Thoracic aorta (tissue), 2 donors: ENCODE results near the gene DSG2. TPM values are rescaled to one million over a fixed set of nuclear protein-coding genes. Genes with fewer than 3 reads are reported as not detected.

ENCODE experiments used
- ATAC-seq: fragments of 150-250 bp; one replicate; pipeline ENCODE4 v1.8.0; 2017; ENCODE audit warnings: low read depth; ENCODE audit not compliant: insufficient number of reproducible peaks, low FRiP score
- DNase-seq: peaks from one replicate; pipeline ENCODE4 v3.0.0-alpha.2; 2020; ENCODE audit warnings: low spot score
- H3K27ac ChIP-seq, 2 donors: fragments of 200-600 bp; sonication (generic); 1 replicate in 1 of 2; 2 replicates in 1 of 2; pipeline ENCODE4 v1.5.1; 2016; ENCODE audit warnings: mild to moderate bottlenecking in 2 of 2, moderate library complexity in 2 of 2
- H3K27me3 ChIP-seq: fragments of 200-600 bp; sonication (generic); replicated peaks from 2 replicates; pipeline ENCODE4 v1.6.0; 2016; ENCODE audit warnings: mild to moderate bottlenecking; ENCODE audit not compliant: insufficient read depth
- H3K36me3 ChIP-seq: fragments of 200-600 bp; sonication (generic); one replicate; pipeline ENCODE4 v1.5.1; 2016
- H3K4me1 ChIP-seq, 2 donors: fragments of 200-600 bp; sonication (generic); 1 replicate in 1 of 2; 2 replicates in 1 of 2; pipeline versions ENCODE4 v1.5.1 to v1.6.0; 2016; ENCODE audit warnings: low read depth in 2 of 2, mild to moderate bottlenecking in 1 of 2; ENCODE audit not compliant: control insufficient read depth in 1 of 2
- H3K4me3 ChIP-seq: fragments of 200-600 bp; sonication (generic); 2 replicates; pipeline ENCODE4 v1.5.1; 2016; ENCODE audit warnings: mild to moderate bottlenecking
- H3K9me3 ChIP-seq: fragments of 200-600 bp; sonication (generic); 2 replicates; pipeline ENCODE4 v1.5.1; 2016
- CTCF ChIP-seq: fragments of 200-600 bp; sonication (generic); IDR thresholded peaks from one replicate; pipeline ENCODE4 v1.5.1; 2019; ENCODE audit warnings: antibody characterized with exemption
- total RNA-seq, 2 donors: library from RNA; depleted of rRNA; stranded (reverse); fragments of >200 nt; gene quantifications; one replicate each; pipeline versions ENCODE4 v1.1.0 to v1.2.3, GENCODE V29; 2016

The DSG2 gene
- total RNA-seq, 2 donors from 2014 or later, result 0.81 to 2.8 TPM

- H3K27ac ChIP-seq, result no peak overlapping the region
- no peaks in the 10 kb centered on the region for H3K27me3 ChIP-seq
- TF ChIP-seq CTCF, result no peak
- no peak overlapping the region for H3K4me3 ChIP-seq
- H3K4me1 ChIP-seq, result no peaks in the 10 kb centered on the region
- no peak for DNase-seq
- H3K36me3 ChIP-seq, result no peaks in the 10 kb centered on the region
- H3K9me3 ChIP-seq, result no peaks in the 10 kb centered on the region
- ATAC-seq, result no peak
Measured at GRCh38 chr18:31538837-31539236, 40.9 kb downstream of the DSG2 start.

GRCh38 chr18:31546476-31546875, 48.5 kb downstream of the DSG2 start:
- Histone ChIP-seq H3K36me3 (no peaks in the 10 kb centered on the region), H3K4me1 (no peaks in the 10 kb centered on the region), H3K9me3 (no peaks in the 10 kb centered on the region), H3K27me3 (no peaks in the 10 kb centered on the region), H3K27ac (no peak overlapping the region), H3K4me3 (no peak overlapping the region)
- no peak for DNase-seq
- no peak for ATAC-seq
- no peak for TF ChIP-seq CTCF

GRCh38 chr18:31548853-31549252, 50.9 kb downstream of the DSG2 start:
- TF ChIP-seq CTCF, result no peak
- H3K9me3 ChIP-seq, result no peaks in the 10 kb centered on the region
- H3K36me3 ChIP-seq, result no peaks in the 10 kb centered on the region
- H3K27ac ChIP-seq, result no peak overlapping the region
- DNase-seq, result no peak
- H3K27me3 ChIP-seq, result no peaks in the 10 kb centered on the region
- ATAC-seq, result no peak
- no peaks in the 10 kb centered on the region for H3K4me1 ChIP-seq
- H3K4me3 ChIP-seq, result no peak overlapping the region

- TF ChIP-seq CTCF, result no peak
- ATAC-seq (no peak), DNase-seq (no peak)
- no peaks in the 10 kb centered on the region for H3K4me1 ChIP-seq
- H3K36me3 ChIP-seq, result no peaks in the 10 kb centered on the region
- no peak overlapping the region for H3K27ac ChIP-seq
- H3K27me3 ChIP-seq, result no peaks in the 10 kb centered on the region
- H3K4me3 ChIP-seq, result no peak overlapping the region
- H3K9me3 ChIP-seq, result no peaks in the 10 kb centered on the region
Measured at GRCh38 chr18:31549416-31549815, 51.4 kb downstream of the DSG2 start.

GRCh38 chr18:31551883-31552282, 53.9 kb downstream of the DSG2 start:
- no peaks in the 10 kb centered on the region for H3K4me1 ChIP-seq
- no peaks in the 10 kb centered on the region for H3K36me3 ChIP-seq
- no peak for TF ChIP-seq CTCF
- no peak for ATAC-seq
- no peak overlapping the region for H3K27ac ChIP-seq
- H3K9me3 ChIP-seq, result no peaks in the 10 kb centered on the region
- no peaks in the 10 kb centered on the region for H3K27me3 ChIP-seq
- no peak for DNase-seq
- H3K4me3 ChIP-seq, result no peak overlapping the region
